NB4 (cell line): Measurements from ENCODE around the gene NXN.

Experiments used
- CTCF ChIP-seq: IDR thresholded peaks from one replicate; pipeline ENCODE4 v1.5.1; 2012; ENCODE audit warnings: low read depth, low read length
- POLR2A ChIP-seq: IDR thresholded peaks from 2 replicates; pipeline ENCODE4 v1.6.1; 2011; ENCODE audit warnings: mild to moderate bottlenecking; ENCODE audit not compliant: insufficient read length; ENCODE audit errors: extremely low read depth
- TF ChIP-seq, protein P1 (sequence below): IDR thresholded peaks from 2 replicates; pipeline ENCODE4 v1.6.1; 2011; ENCODE audit warnings: low read depth, low read length

DNA sequence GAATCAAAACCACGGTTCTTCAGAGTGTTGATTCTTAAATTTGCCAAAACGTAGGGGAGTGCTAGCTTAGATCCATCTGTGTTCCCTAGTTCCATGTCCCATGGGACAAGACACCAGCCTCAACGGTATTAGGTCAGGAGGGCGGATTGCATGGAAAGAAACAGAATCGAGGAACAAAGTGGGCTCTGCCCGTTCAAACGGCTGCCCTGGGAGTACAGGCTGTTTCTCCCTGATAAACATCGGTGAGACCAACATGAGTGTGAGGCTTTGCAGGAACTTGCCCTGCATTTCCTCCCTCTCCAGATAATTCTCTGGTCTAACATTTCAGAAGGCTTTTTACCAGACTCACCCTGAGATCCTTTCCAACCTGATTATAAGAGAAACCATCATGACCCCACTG, 115.3 kb downstream of the NXN start:
- TF ChIP-seq POLR2A (no peak), CTCF (no peak)
- TF ChIP-seq, protein P1, sequence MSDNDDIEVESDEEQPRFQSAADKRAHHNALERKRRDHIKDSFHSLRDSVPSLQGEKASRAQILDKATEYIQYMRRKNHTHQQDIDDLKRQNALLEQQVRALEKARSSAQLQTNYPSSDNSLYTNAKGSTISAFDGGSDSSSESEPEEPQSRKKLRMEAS: no peak
